Measurements from ENCODE around the gene METTL17. TPM values are rescaled to one million over a fixed set of nuclear protein-coding genes. Genes with fewer than 3 reads are reported as not detected.
A peak's percentile ranks its signal among the peaks of the same experiment; 100 is the strongest.
"Not testable (repeated sequence)": the region's sequence is repeated elsewhere in the genome, so short reads cannot be mapped to it uniquely, and the experiment has no call there.

The METTL17 gene
- total RNA-seq, 2 experiments from 2014 or later = 102 to 111 TPM

DNA sequence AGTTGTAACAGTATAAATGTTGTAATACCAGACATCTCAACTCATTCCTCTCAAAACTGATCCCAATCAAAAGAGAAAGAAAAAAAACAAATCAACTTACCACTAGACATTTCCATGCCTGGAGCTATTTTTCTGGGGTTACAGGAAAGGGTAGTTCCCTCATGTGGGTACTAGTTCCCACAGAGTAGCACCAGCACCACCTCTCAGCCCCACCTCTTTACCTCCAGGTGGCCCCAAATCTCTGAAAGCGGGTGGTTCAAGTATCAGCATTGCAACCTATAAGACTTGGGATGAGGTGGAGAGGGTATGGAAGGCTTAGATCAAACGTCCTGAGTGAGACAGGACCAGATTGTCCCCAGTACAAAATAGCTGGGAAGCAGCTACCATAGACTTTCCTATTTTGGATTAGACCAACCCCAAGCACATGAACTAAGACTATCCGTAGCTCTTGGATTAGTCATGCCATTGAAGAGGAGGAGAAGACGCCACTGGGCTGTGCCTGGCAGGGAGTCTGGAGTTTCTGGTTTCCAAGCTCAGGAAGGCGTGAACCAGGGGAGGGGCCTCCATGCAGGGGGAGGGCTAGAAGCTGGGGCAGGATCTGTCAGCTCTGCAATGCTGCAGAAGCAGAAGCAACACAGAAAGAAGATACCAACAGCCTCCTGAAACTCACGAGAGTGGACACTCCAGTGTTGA is 9.0 kb downstream of the METTL17 start, which contains the start of gene SLC39A2:
SLC39A2 (plus strand) TSS at position 620 of the 693 bp plus-strand sequence. CDS start 154 bp downstream, outside the sequence.
- Mint-ChIP-seq H3K9me3 (ENCODE audit: low read depth) (no peaks in the 10 kb centered on the region), H3K27me3 (no peaks in the 10 kb centered on the region), H3K36me3 (peaks cover 29% of the 10 kb centered on the region), H3K4me1 (peaks cover 10% of the 10 kb centered on the region), H3K4me3 (no peak within 1 kb of the TSS), H3K27ac (no peak within 1 kb of the TSS)
- no peak for DNase-seq
- CTCF ChIA-PET = interaction anchor here (1.6 to 4.6 kb wide), 3 partner anchors 16 to 106 kb away, joined by 5 to 21 read pairs (median 15); no protein-coding TSS in a partner anchor
- no peak for ATAC-seq

DNA sequence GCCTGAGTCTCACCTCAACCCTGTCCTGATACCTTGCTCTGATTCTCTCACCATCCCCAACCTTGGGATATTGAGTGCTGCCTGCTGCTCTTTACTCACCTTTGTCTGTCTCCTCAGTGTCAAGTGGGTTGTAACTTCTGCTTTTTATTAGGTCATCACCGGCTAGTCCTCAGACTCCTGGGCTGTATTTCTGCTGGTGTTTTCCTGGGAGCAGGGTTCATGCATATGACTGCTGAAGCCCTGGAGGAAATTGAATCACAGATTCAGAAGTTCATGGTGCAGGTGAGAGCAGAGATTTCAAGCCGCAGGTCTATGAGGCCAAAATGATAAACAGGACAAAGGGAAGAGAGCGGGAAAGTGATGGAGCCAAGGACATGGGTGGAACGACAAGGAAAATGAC is 9.8 kb downstream of the METTL17 start:
- DNase-seq = no peak
- Mint-ChIP-seq H3K9me3 (ENCODE audit: low read depth) (no peaks in the 10 kb centered on the region), H3K27me3 (no peaks in the 10 kb centered on the region), H3K27ac (no peak overlapping the region), H3K4me1 (peaks cover 5% of the 10 kb centered on the region), H3K4me3 (no peak overlapping the region), H3K36me3 (peaks cover 22% of the 10 kb centered on the region)
- no peak for ATAC-seq
- CTCF ChIA-PET = interaction anchor here (4.4 to 4.6 kb wide), 2 partner anchors 16 to 28 kb away, joined by 15 to 21 read pairs; no protein-coding TSS in a partner anchor

- no peaks in the 10 kb centered on the region for H3K27me3 Mint-ChIP-seq
- no peak overlapping the region for H3K27ac Mint-ChIP-seq
- peaks cover 9% of the 10 kb centered on the region for H3K36me3 Mint-ChIP-seq
- H3K4me3 Mint-ChIP-seq = no peak overlapping the region
- H3K4me1 Mint-ChIP-seq = no peaks in the 10 kb centered on the region
- no peaks in the 10 kb centered on the region for H3K9me3 Mint-ChIP-seq (ENCODE audit: low read depth)
- ATAC-seq = no peak
- DNase-seq = no peak
- CTCF ChIA-PET = interaction anchor here (1.1 to 3.0 kb wide), 3 partner anchors 14 to 103 kb away, joined by 3 to 13 read pairs (median 6); no protein-coding TSS in a partner anchor
Measured at GRCh38 chr14:21001218-21001617, 11.4 kb downstream of the METTL17 start.

GRCh38 chr14:21003788-21004346 is 14.1 kb downstream of the METTL17 start:
- no peak overlapping the region for H3K4me3 Mint-ChIP-seq
- no peaks in the 10 kb centered on the region for H3K4me1 Mint-ChIP-seq
- H3K36me3 Mint-ChIP-seq = no peaks in the 10 kb centered on the region
- CTCF ChIA-PET = interaction anchor here (1.2 to 3.7 kb wide), 4 partner anchors 10 to 100 kb away, joined by 3 to 29 read pairs (median 4); no protein-coding TSS in a partner anchor
- no peak for DNase-seq
- H3K27ac Mint-ChIP-seq = no peak overlapping the region
- no peak for ATAC-seq
- no peaks in the 10 kb centered on the region for H3K27me3 Mint-ChIP-seq
- no peaks in the 10 kb centered on the region for H3K9me3 Mint-ChIP-seq (ENCODE audit: low read depth)

GRCh38 chr14:21009721-21010120 is 19.9 kb downstream of the METTL17 start:
- H3K27ac Mint-ChIP-seq; H3K36me3 Mint-ChIP-seq; H3K4me1 Mint-ChIP-seq; H3K9me3 Mint-ChIP-seq (ENCODE audit: low read depth); ATAC-seq; H3K4me3 Mint-ChIP-seq; CTCF ChIA-PET; DNase-seq: not testable (repeated sequence)
- H3K27me3 Mint-ChIP-seq = peaks cover 23% of the 10 kb centered on the region

DNA sequence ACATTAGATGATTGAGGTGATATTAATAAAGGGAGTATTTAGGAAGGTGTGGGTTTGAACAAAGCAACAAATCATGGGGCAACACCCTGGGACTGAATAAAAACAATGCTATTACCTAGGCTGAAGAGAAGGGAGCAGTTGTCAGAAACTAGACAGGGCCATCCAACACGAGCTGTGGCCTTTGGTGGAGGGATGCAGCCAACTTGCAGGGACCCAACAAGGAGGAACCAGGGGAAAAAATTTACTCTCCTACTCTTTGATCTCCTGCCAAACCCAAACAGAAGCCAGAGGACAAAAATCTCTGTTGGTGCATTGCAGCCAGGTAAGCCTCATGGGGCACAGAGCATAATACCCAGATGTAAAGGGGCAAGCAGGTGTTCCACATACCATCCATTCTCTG is 21.4 kb downstream of the METTL17 start:
- H3K4me3 Mint-ChIP-seq = no peak overlapping the region
- H3K27me3 Mint-ChIP-seq = peaks cover 23% of the 10 kb centered on the region
- ATAC-seq (no peak), DNase-seq (no peak)
- H3K36me3 Mint-ChIP-seq = no peaks in the 10 kb centered on the region
- CTCF ChIA-PET = interaction anchor here (2.2 to 11.2 kb wide), 4 partner anchors 29 to 95 kb away, joined by 12 to 170 read pairs (median 122); partner anchors contain the start of gene ZNF219
- no peaks in the 10 kb centered on the region for H3K4me1 Mint-ChIP-seq
- no peak overlapping the region for H3K27ac Mint-ChIP-seq
- H3K9me3 Mint-ChIP-seq (ENCODE audit: low read depth) = no peaks in the 10 kb centered on the region

DNA sequence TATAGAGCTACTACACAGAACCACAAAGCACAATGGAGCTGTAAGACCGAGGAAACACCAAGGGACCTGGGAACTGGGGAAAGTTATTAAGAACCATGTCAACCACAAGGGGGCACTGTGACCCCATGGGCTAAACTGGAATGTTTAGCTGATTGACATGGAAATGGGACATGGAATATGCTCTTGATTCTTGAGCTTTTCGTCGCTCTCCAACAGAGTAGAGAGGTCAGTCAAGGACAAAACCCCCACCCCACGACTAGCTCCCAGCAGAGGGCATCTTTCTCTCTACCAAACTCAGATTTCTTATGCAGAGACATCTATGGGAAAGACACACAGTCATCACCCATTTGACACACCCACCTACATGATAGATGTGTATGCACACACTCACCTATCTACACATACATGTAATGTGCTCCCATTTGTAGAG is 25.0 kb downstream of the METTL17 start:
- H3K27me3 Mint-ChIP-seq = peaks cover 23% of the 10 kb centered on the region
- no peaks in the 10 kb centered on the region for H3K36me3 Mint-ChIP-seq
- ATAC-seq = peak; percentile 78
- H3K4me3 Mint-ChIP-seq = no peak overlapping the region
- no peaks in the 10 kb centered on the region for H3K4me1 Mint-ChIP-seq
- CTCF ChIA-PET = interaction anchor here (0.7 to 11.2 kb wide), 44 partner anchors 9 to 540 kb away, joined by 3 to 170 read pairs (median 5); partner anchors contain the start of genes ARHGEF40, NDRG2, RNASE13 and RNASE8
- no peak overlapping the region for H3K27ac Mint-ChIP-seq
- no peaks in the 10 kb centered on the region for H3K9me3 Mint-ChIP-seq (ENCODE audit: low read depth)
- peak; percentile 83 for DNase-seq

DNA sequence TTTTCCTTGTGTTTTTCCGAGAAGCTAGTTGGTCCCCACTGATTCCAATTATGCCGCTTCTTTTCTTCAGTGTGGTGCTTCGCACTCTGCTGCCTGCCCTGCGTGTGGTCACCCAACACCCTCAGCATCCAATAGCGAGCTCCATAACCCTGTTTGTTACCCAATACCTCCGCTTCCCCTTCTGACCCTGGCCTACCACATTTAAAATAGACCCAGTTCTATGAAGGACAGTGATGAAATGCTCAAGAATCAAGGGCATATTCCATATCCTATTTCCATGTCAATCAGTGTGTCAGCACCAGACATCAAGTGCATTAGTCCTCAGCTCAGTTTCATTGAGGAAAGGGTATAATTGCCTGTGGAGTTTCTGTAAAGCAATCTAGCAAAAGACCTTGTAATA is 25.5 kb downstream of the METTL17 start:
- CTCF ChIA-PET = interaction anchor here (0.7 to 11.2 kb wide), 40 partner anchors 8 to 327 kb away, joined by 3 to 170 read pairs (median 6); partner anchors contain the start of genes ARHGEF40, NDRG2, RNASE13 and RNASE8
- H3K9me3 Mint-ChIP-seq (ENCODE audit: low read depth) = no peaks in the 10 kb centered on the region
- no peak overlapping the region for H3K27ac Mint-ChIP-seq
- peaks cover 23% of the 10 kb centered on the region for H3K27me3 Mint-ChIP-seq
- no peak overlapping the region for H3K4me3 Mint-ChIP-seq
- H3K4me1 Mint-ChIP-seq = no peaks in the 10 kb centered on the region
- DNase-seq (no peak), ATAC-seq (no peak)
- H3K36me3 Mint-ChIP-seq = no peaks in the 10 kb centered on the region

GRCh38 chr14:21016413-21017190 is 26.8 kb downstream of the METTL17 start:
- CTCF ChIA-PET = interaction anchor here (1.1 to 11.2 kb wide), 11 partner anchors 7 to 89 kb away, joined by 3 to 170 read pairs (median 26); partner anchors contain the start of genes NDRG2, RNASE13, SLC39A2 and TMEM253
- Mint-ChIP-seq H3K4me1 (no peaks in the 10 kb centered on the region), H3K36me3 (no peaks in the 10 kb centered on the region), H3K27me3 (peaks cover 22% of the 10 kb centered on the region), H3K4me3 (no peak overlapping the region), H3K27ac (no peak overlapping the region), H3K9me3 (ENCODE audit: low read depth) (no peaks in the 10 kb centered on the region)
- DNase-seq = no peak
- no peak for ATAC-seq

GRCh38 chr14:21017528-21018245 is 27.9 kb downstream of the METTL17 start:
- H3K4me3 Mint-ChIP-seq = no peak overlapping the region
- no peaks in the 10 kb centered on the region for H3K36me3 Mint-ChIP-seq
- H3K9me3 Mint-ChIP-seq (ENCODE audit: low read depth) = no peaks in the 10 kb centered on the region
- H3K4me1 Mint-ChIP-seq = no peaks in the 10 kb centered on the region
- peaks cover 18% of the 10 kb centered on the region for H3K27me3 Mint-ChIP-seq
- DNase-seq = no peak
- CTCF ChIA-PET = interaction anchor here (1.0 to 11.2 kb wide), 6 partner anchors 9 to 88 kb away, joined by 3 to 170 read pairs (median 21); partner anchors contain the start of genes RNASE13 and ZNF219
- H3K27ac Mint-ChIP-seq = no peak overlapping the region
- ATAC-seq = no peak

GRCh38 chr14:21018286-21018685 is 28.5 kb downstream of the METTL17 start:
- DNase-seq (no peak), ATAC-seq (no peak)
- Mint-ChIP-seq H3K4me3 (no peak overlapping the region), H3K27ac (no peak overlapping the region), H3K36me3 (no peaks in the 10 kb centered on the region), H3K9me3 (ENCODE audit: low read depth) (no peaks in the 10 kb centered on the region), H3K4me1 (no peaks in the 10 kb centered on the region), H3K27me3 (peaks cover 20% of the 10 kb centered on the region)
- CTCF ChIA-PET = interaction anchor here (1.0 to 11.2 kb wide), 5 partner anchors 10 to 86 kb away, joined by 3 to 170 read pairs (median 6); partner anchors contain the start of gene ZNF219

- H3K36me3 Mint-ChIP-seq = no peaks in the 10 kb centered on the region
- H3K9me3 Mint-ChIP-seq (ENCODE audit: low read depth) = no peaks in the 10 kb centered on the region
- no peak overlapping the region for H3K4me3 Mint-ChIP-seq
- CTCF ChIA-PET = interaction anchor here (0.9 to 11.2 kb wide), 4 partner anchors 14 to 86 kb away, joined by 3 to 170 read pairs (median 4); partner anchors contain the start of gene ZNF219
- H3K4me1 Mint-ChIP-seq = peaks cover under 1% of the 10 kb centered on the region
- H3K27ac Mint-ChIP-seq = no peak overlapping the region
- no peak for DNase-seq
- no peak for ATAC-seq
- peaks cover 24% of the 10 kb centered on the region for H3K27me3 Mint-ChIP-seq
Measured at GRCh38 chr14:21018781-21019180, 29.0 kb downstream of the METTL17 start.

All from activated CD8-positive, alpha-beta memory T cell treated with anti-CD3 and anti-CD28 coated beads, Interleukin-2, amount 10 ng/mL, durations not matched to agents 7 days and 5 days (primary cell).